Astrocyte of the hippocampus (primary cell): Measurements from ENCODE around the gene CORO7.

Experiments
- DNase-seq: peaks from one replicate; pipeline ENCODE4 v3.0.0; 2011; ENCODE audit warnings: low read depth, low spot score

The CORO7 gene

GRCh38 chr16:4372001-4372577 lies 44.3 kb downstream of the CORO7 start:
- peak; percentile 67 for DNase-seq

DNA sequence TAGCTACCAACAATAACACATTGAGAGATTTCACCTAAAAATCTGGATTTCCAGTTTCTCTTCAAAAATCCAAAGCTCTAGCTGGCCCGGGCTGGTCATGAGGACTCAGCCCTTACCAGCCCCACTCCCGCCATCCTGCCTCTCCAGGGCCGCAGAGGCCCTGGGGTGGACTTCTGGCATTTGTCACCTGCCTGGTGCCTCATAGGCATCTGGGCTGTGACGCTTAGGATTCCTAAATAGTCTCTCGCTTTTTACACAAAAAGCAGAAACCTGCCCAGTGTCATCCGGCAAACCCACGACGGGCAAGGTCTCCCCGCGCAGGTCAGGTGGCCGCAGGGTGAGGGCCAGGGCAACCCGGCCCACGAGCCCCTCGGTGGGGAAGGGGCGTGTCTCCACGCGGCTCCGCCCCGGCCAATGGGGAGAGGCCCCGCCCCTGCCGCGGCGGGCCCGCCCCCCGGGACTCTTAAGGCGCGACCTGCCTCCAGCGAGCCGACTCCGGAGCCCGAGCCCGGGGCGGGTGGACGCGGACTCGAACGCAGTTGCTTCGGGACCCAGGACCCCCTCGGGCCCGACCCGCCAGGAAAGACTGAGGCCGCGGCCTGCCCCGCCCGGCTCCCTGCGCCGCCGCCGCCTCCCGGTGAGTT lies 44.9 kb downstream of the CORO7 start, which contains the start of gene VASN:
VASN (plus strand) TSS at position 492 of the 644 bp plus-strand sequence. CDS start 9,030 bp downstream, outside the sequence.
- DNase-seq = peak; percentile 92

GRCh38 chr16:4370570-4371356 lies 45.6 kb downstream of the CORO7 start:
- peak; percentile 89 for DNase-seq

GRCh38 chr16:4370151-4370550 lies 46.2 kb downstream of the CORO7 start:
- DNase-seq = no peak

DNA sequence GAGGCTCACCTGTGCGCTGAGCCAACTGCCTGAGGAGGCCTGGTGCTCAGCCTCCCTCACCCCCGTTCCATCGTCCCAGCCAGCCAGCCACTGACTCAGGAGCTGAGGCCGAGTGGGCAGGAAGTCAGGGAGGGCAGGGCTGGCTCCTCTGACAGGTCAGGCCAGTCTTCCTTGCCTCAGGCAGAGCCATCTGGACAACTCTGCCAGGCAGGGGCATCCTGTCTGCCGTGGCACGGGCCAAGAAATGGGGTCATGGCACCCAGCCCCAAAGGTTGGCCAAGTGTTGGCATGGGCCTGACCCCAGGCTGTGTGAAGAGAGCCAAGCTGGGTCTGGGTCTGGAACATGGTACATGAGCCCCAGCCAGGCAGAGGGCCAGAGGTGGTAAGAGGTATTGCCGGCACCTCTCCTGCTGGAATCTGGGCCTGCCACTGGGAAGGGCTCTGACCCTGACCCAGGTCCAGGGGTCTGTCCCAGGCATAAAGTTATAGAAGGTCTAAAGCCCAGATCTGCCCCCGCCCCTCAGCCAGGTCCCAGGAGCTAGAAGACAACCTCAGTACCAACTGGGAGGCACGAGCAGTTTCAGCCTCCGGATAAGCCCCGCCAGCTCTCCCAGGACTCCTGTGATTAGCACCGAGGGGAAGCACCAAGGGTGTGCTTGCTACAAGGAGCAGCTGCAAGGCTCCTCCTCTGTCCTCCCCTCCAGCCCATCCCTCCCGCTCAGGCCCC lies 47.2 kb downstream of the CORO7 start:
- no peak for DNase-seq

DNA sequence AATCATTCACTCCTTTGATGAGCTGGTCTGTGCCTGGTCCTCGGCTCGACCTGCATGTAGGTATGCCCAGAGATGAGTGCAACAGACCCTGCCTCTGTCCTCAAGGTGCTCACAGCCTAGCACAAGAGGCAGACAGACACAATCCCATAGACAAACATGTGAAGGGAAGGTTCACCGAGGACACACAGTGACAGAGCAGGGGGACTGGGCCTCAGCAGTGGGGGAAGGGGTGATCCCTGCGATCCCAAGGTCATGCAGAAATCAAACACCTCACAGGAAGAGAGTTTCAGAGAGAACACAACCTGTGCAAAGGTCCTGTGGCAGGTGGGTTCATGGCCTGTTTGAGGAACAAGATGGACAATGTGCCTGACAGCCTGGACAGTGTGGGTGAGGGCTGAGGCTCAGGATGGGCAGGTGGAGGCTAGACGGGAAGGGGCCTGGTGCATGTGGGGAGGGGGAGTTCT lies 49.0 kb downstream of the CORO7 start:
- DNase-seq = no peak

DNA sequence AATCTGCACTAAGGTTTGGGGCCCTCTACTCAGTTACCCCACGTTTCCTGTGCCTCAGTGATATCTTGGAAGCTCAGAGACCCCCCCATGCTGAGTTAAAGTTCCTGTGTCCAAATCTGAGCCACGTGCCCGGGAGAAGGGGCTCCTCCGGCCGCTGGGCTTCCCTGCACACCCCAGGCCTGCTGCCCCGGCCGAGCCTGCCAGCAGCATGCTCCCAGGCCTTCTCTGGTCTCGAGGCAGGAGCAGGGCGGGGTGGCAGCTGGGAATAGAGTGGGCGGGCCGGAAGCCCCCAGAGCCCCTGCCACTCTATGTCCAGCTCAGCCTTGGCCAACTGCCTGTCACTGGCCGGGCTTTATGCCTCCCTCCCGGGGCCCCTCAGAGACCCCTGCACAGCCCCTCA lies 50.4 kb downstream of the CORO7 start:
- DNase-seq = no peak

DNA sequence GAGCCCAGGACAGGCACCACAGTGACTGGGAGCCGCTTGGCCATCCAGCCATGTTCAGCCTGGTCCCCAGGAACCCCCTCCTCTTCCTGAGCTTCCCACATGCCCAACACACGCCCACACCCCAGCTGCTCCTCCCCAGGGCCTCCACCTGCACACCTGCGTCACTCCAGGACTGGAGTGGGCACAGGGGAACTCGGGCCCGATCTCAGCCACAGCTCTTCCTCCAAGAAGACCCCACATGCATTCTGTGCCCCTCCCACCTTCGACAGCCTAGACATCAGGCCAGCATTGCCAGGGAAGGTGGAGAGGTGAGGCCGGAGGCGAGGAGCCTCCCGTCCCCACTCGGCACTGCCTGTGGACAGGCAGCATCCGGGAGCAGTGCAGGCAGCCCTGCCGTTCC lies 50.8 kb downstream of the CORO7 start:
- DNase-seq = no peak

- no peak for DNase-seq
These were observed 51.4 kb downstream of the CORO7 start for GRCh38 chr16:4365014-4365406.

DNA sequence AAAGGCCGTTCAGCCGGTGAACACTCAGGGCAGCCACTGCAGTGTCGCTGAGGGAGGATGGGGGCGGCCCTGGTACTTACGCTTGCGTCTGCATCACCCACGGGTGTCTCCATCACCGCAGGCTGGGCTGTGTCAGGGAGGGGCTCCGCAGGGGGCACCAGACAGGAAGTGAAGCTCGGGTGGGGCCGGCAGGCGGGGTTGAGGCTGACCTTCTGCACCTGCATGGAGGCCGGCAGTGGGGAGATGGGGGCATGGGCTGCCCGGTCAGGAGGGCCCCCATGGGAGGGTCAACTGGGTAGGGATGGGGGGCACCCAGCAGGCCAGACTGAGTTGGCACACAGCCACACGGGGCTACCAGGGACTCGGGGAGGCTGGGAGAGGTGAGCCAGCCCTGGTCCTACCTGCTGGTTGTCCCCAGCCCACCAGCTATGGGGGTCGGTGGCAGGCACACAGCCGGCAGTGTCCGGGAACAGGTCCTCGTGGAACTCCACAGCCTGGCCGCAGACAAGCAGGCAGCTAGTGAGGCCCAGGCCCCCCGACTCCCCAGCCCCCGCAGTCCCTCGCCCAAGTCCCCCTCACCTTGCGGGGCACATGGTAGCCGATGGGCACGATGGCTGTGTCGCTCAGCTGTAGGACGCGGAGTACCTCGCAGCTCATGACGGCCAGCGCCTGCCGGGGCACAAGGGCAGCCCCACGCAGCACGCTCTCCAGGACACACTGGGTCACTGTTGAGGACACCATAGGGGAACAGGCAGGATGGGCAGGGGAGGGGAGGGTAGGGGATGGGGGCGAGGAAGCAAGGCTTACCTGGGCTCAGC lies 52.0 kb downstream of the CORO7 start:
- no peak for DNase-seq

DNA sequence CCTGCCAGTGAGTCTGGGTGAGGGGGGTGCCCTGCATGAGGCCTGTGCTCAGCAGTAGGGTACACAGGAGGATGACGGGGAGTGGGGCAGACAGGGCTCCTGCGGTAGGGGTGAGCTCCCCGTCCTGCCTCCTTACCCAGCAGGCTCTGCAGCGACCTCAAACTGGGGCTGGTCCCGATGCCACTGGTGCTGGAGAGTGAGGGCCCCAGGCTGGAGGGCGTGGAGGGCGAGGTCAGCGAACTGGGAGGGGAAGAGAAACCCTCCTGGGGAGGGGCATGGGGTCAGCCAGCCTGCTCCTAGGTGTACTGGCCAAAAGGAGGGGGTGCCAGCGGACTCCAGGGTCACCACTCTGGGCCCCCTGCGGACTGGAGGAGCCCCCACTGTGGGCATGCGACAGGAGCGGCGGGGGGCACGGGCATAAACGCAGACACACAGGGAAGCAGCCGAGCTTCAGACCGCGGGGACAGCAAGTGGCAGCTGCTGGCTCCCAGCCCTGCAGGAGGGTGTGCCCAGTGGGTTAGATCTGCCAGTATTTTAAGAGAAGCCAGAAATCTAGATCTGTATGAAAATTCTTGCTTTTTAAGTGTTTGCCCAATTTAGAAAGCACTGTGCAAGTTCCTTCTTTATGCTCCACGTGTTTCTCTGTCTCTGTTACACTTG lies 53.8 kb downstream of the CORO7 start:
- DNase-seq = no peak

DNA sequence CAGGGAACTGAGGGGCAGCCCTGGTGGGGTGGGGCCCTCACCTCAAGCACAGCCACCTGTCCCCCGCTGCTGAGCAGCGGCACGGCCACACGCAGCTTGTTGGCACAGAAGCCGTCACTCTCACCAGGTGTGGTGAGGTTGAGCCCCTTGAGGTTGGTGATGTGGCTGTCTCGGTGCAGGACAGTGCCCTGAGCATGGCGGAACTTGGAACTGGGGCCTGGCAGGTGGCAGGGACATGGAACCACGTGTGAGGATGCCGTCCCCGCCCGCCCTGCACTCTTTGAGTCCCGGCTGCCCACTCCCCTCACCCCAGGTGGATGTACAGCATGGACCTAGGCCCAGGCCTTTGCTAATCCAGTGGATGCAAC lies 54.5 kb downstream of the CORO7 start:
- DNase-seq = no peak

- DNase-seq = no peak
These were observed 55.1 kb downstream of the CORO7 start for GRCh38 chr16:4361033-4361943.

- DNase-seq = no peak
These were observed 55.8 kb downstream of the CORO7 start for GRCh38 chr16:4360538-4361021.

- DNase-seq = no peak
These were observed 56.5 kb downstream of the CORO7 start for GRCh38 chr16:4359914-4360313.

GRCh38 chr16:4358831-4359561 lies 57.4 kb downstream of the CORO7 start:
- peak; percentile 66 for DNase-seq

DNA sequence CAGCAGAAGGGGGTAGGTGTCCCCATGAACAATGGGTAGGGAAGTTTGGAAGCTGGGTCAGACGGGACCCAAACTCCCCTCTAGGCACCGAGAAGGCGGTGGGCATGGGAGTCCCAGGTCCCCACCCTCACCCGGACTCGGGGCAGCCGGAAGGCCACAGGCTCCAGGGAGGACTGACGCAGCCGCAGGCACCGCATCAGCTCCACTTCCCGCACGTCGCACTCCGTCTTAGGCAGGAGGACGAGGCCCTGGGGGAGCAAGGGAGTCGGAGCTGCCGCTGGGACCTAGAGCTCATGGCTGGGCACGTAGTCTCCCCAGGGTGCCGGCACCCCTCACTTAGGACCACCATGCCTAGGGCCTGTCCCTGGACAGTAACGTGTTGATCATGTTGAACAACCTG lies 58.2 kb downstream of the CORO7 start:
- no peak for DNase-seq

GRCh38 chr16:4356820-4357219 lies 59.6 kb downstream of the CORO7 start:
- DNase-seq = no peak
